HUES64 (cell line): ENCODE measurements around the gene GCLC.

Experiments
- H3K27ac ChIP-seq: 2 replicates; pipeline ENCODE4 v1.7.0; 2013; ENCODE audit warnings: low read depth, low read length, inconsistent platforms
- H3K27me3 ChIP-seq: 2 replicates; pipeline ENCODE4 v1.6.1; 2013; ENCODE audit warnings: mild to moderate bottlenecking, low read length; ENCODE audit not compliant: insufficient read depth
- H3K36me3 ChIP-seq: 2 replicates; pipeline ENCODE4 v1.6.1; 2013; ENCODE audit warnings: mild to moderate bottlenecking, low read length; ENCODE audit not compliant: insufficient read depth
- H3K4me1 ChIP-seq: 2 replicates; pipeline ENCODE4 v1.6.1; 2013; ENCODE audit warnings: mild to moderate bottlenecking, low read length, moderate library complexity; ENCODE audit not compliant: insufficient read depth
- H3K4me3 ChIP-seq: 2 replicates; pipeline ENCODE4 v1.5.1; 2013; ENCODE audit warnings: mild to moderate bottlenecking, low read length, moderate library complexity
- H3K9ac ChIP-seq: 2 replicates; pipeline ENCODE4 v1.6.1; 2013; ENCODE audit warnings: mild to moderate bottlenecking, low read depth, low read length
- H3K9me3 ChIP-seq: 2 replicates; pipeline ENCODE4 v1.6.1; 2013; ENCODE audit warnings: low read depth, low read length; ENCODE audit not compliant: insufficient read depth
- WGBS: fragments of 150-250, 120-280 bp; methylation state at CpG from one replicate; pipeline ENCODE4 v1.1.7; 2013; ENCODE audit warnings: missing lambda C conversion rate; 5-methylcytosine and 5-hydroxymethylcytosine counted together

Gene GCLC

DNA sequence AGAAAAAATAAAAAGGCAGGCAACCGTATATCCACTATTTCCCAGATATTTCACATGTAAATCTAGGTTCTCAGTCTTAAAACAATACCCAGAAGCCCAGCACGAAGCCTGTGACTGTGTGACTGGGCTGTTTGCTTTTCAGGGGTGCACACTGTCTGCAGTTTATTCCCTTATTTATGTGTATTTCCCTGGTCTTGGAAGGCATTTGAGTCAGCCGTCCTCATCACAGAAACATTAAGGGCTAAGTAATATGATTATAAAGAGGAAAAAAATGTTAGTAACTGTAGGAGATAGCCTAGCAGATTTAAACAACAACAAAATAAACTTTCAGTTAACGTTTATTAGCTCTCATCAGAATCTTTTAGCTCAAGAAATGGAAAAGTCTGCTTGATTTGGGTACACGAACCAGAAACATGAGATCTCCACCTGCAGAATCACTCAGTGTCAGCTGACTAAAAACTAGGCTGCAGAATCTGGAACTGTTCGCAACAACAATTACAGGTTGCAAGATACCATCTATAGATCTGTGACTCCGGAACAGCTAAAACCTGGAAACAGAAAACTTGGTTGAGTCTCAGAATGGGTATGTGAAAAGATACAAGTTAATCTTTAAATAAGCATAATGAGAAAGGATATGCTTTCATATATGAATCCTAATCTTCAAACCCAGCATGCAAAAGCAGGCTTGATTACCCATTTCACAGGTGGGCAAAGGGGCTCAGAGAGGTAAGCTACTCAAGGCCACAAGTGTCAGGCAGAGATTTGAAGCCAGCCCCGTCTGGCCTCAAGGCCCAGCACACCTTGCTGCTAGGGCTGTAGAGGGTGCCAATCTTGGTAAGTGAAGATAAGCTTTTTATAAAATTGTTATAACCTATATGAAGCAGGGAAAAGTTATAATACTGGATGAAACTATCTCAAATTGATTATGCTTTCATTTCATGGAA is 21.1 kb downstream of the GCLC start:
- no peak overlapping the region for H3K9ac ChIP-seq
- no peak overlapping the region for H3K27ac ChIP-seq
- no peak overlapping the region for H3K4me3 ChIP-seq
- H3K4me1 ChIP-seq, result peaks cover 51% of the 10 kb centered on the region
- no peaks in the 10 kb centered on the region for H3K27me3 ChIP-seq
- 81% methylated on average over 8 of the region's 8 CpGs for WGBS
- no peaks in the 10 kb centered on the region for H3K9me3 ChIP-seq
- peaks cover 20% of the 10 kb centered on the region for H3K36me3 ChIP-seq

GRCh38 chr6:53520320-53520928 is 24.5 kb downstream of the GCLC start:
- H3K4me3 ChIP-seq, result no peak overlapping the region
- no peaks in the 10 kb centered on the region for H3K27me3 ChIP-seq
- peaks cover 20% of the 10 kb centered on the region for H3K4me1 ChIP-seq
- WGBS, result 97% methylated on average over 14 of the region's 14 CpGs
- H3K27ac ChIP-seq, result no peak overlapping the region
- H3K9ac ChIP-seq, result no peak overlapping the region
- peaks cover 39% of the 10 kb centered on the region for H3K36me3 ChIP-seq
- H3K9me3 ChIP-seq, result no peaks in the 10 kb centered on the region

- WGBS, result 98% methylated on average over 1 of the region's 1 CpG
- Histone ChIP-seq H3K36me3 (peaks cover 55% of the 10 kb centered on the region), H3K27ac (no peak overlapping the region)
These were observed 26.0 kb downstream of the GCLC start for GRCh38 chr6:53518862-53519261.

GRCh38 chr6:53517021-53517420 is 27.9 kb downstream of the GCLC start:
- 82% methylated on average over 2 of the region's 2 CpGs for WGBS
- no peak overlapping the region for H3K27ac ChIP-seq
- peaks cover 73% of the 10 kb centered on the region for H3K36me3 ChIP-seq

More at GRCh38 chr6:53518862-53519261, 26.0 kb downstream of the GCLC start:
- H3K4me1 ChIP-seq, result peaks cover 5% of the 10 kb centered on the region
- no peak overlapping the region for H3K9ac ChIP-seq
- no peaks in the 10 kb centered on the region for H3K27me3 ChIP-seq
- H3K9me3 ChIP-seq, result no peaks in the 10 kb centered on the region
- H3K4me3 ChIP-seq, result no peak overlapping the region

GRCh38 chr6:53514677-53515076 is 30.2 kb downstream of the GCLC start:
- 97% methylated on average over 3 of the region's 3 CpGs for WGBS
- Histone ChIP-seq H3K27me3 (no peaks in the 10 kb centered on the region), H3K9ac (no peak overlapping the region), H3K36me3 (peaks cover 83% of the 10 kb centered on the region), H3K9me3 (no peaks in the 10 kb centered on the region), H3K4me3 (no peak overlapping the region), H3K4me1 (no peaks in the 10 kb centered on the region), H3K27ac (no peak overlapping the region)

More at GRCh38 chr6:53517021-53517420, 27.9 kb downstream of the GCLC start:
- no peaks in the 10 kb centered on the region for H3K4me1 ChIP-seq
- no peaks in the 10 kb centered on the region for H3K9me3 ChIP-seq
- no peaks in the 10 kb centered on the region for H3K27me3 ChIP-seq
- H3K9ac ChIP-seq, result no peak overlapping the region
- H3K4me3 ChIP-seq, result no peak overlapping the region

DNA sequence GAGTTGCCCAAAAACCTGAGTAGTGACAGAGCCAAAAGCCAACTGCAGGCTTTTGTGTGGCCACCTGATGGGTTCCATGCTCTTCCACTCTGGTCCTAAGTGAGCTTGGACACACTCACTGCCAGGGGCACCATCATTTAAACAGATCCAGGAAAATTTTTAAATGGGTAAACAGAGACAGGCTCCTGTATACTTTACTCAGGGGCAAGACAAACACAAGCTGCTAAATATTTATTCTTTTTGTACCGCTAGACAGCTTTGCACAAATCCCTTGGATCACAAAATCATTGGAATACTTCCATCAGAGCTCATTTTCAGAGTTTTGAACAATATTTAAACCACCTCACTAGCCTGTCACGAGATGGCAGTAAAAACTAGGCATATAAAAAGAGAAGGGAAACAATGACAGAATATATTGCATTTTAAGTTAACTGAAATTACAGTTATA is 31.4 kb downstream of the GCLC start:
- peaks cover 81% of the 10 kb centered on the region for H3K36me3 ChIP-seq
- H3K27me3 ChIP-seq, result no peaks in the 10 kb centered on the region
- H3K27ac ChIP-seq, result no peak overlapping the region
- WGBS, result 94% methylated on average over 1 of the region's 2 CpGs
- H3K9me3 ChIP-seq, result no peaks in the 10 kb centered on the region
- no peak overlapping the region for H3K4me3 ChIP-seq
- H3K4me1 ChIP-seq, result no peaks in the 10 kb centered on the region
- H3K9ac ChIP-seq, result no peak overlapping the region

- Histone ChIP-seq H3K27me3 (no peaks in the 10 kb centered on the region), H3K4me3 (no peak overlapping the region), H3K36me3 (peaks cover 84% of the 10 kb centered on the region), H3K27ac (no peak overlapping the region), H3K9me3 (no peaks in the 10 kb centered on the region), H3K4me1 (no peaks in the 10 kb centered on the region), H3K9ac (no peak overlapping the region)
- 95% methylated on average over 4 of the region's 4 CpGs for WGBS
These were observed 31.8 kb downstream of the GCLC start for GRCh38 chr6:53513056-53513455.

GRCh38 chr6:53512626-53513025 is 32.3 kb downstream of the GCLC start:
- WGBS, result 100% methylated on average over 2 of the region's 4 CpGs
- H3K36me3 ChIP-seq, result peaks cover 88% of the 10 kb centered on the region
- no peak overlapping the region for H3K27ac ChIP-seq

DNA sequence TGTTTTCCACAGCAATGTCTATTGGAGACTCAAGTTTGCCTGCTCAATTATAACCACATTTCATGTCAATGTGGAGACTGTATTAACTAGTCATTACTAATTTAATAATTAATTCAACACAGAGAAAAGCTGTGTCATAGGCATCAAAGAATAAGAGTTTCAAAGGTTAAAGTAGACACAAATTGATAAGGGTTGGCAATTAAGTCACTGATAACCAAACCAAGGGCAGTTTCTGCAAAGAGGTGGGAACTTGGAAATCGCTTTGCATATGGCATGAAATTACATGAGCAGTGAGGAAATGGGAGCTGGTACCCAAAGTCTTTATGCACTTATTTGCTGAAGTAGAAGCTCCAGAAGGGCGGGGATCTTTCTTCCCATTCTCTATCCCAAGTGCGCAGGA is 34.2 kb downstream of the GCLC start:
- H3K4me3 ChIP-seq, result no peak overlapping the region
- H3K27ac ChIP-seq, result no peak overlapping the region
- H3K9ac ChIP-seq, result no peak overlapping the region
- WGBS, result 97% methylated on average over 3 of the region's 3 CpGs
- no peaks in the 10 kb centered on the region for H3K9me3 ChIP-seq
- H3K4me1 ChIP-seq, result no peaks in the 10 kb centered on the region
- peaks cover 96% of the 10 kb centered on the region for H3K36me3 ChIP-seq
- H3K27me3 ChIP-seq, result no peaks in the 10 kb centered on the region

More at GRCh38 chr6:53512626-53513025, 32.3 kb downstream of the GCLC start:
- Histone ChIP-seq H3K9me3 (no peaks in the 10 kb centered on the region), H3K27me3 (no peaks in the 10 kb centered on the region), H3K4me1 (no peaks in the 10 kb centered on the region), H3K4me3 (no peak overlapping the region), H3K9ac (no peak overlapping the region)

DNA sequence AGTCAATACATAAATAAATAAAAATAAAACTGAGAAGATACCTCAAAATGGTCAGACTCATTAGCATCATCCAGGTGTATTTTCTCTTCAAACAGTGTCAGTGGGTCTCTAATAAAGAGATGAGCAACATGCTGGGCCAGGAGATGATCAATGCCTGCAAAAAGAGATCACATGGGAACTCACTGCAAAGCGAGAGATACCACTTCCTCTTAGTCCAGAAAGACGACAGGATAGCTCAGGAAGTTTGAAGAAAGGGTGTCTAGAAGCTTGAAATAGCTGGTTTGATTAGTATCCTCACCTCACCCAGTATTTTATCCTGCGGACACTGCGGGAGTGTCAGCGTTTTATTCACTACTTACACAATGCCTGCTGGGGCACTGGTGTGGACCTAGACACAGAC is 38.0 kb downstream of the GCLC start:
- Histone ChIP-seq H3K27ac (no peak overlapping the region), H3K27me3 (no peaks in the 10 kb centered on the region), H3K9ac (no peak overlapping the region), H3K36me3 (peaks cover 96% of the 10 kb centered on the region), H3K4me1 (no peaks in the 10 kb centered on the region), H3K9me3 (no peaks in the 10 kb centered on the region), H3K4me3 (no peak overlapping the region)
- 98% methylated on average over 5 of the region's 5 CpGs for WGBS

GRCh38 chr6:53504512-53504911 is 40.4 kb downstream of the GCLC start:
- peaks cover 97% of the 10 kb centered on the region for H3K36me3 ChIP-seq
- WGBS, result 92% methylated on average over 3 of the region's 3 CpGs
- H3K9ac ChIP-seq, result no peak overlapping the region
- H3K4me3 ChIP-seq, result no peak overlapping the region
- no peaks in the 10 kb centered on the region for H3K9me3 ChIP-seq
- H3K4me1 ChIP-seq, result no peaks in the 10 kb centered on the region
- H3K27ac ChIP-seq, result no peak overlapping the region
- no peaks in the 10 kb centered on the region for H3K27me3 ChIP-seq
